ENCODE results near the gene LYRM9. TPM values are rescaled to one million over a fixed set of nuclear protein-coding genes. Genes with fewer than 3 reads are reported as not detected.
"Not testable (repeated sequence)": the region's sequence is repeated elsewhere in the genome, so short reads cannot be mapped to it uniquely, and the experiment has no call there.

Gene LYRM9
- total RNA-seq, 4 donors from 2014 or later, result 12.3 to 35.4 (median 15.2) TPM

- TF ChIP-seq CTCF (IDR thresholded peaks at IDR 0.05) (no peak), POLR2AphosphoS5 (IDR thresholded peaks at IDR 0.05) (no peak), EP300 (IDR thresholded peaks at IDR 0.05) (no peak), POLR2A (IDR thresholded peaks at IDR 0.05) (no peak)
- H3K4me3 ChIP-seq, result no peak overlapping the region
- DNase-seq (ENCODE audit: low spot score in 2 of 2), result no peak
- no peaks in the 10 kb centered on the region for H3K9me3 ChIP-seq
- H3K27me3 ChIP-seq, result no peaks in the 10 kb centered on the region
- no peaks in the 10 kb centered on the region for H3K4me1 ChIP-seq
- no peaks in the 10 kb centered on the region for H3K36me3 ChIP-seq
- 90% methylated on average over 3 of the region's 3 CpGs for WGBS
- H3K27ac ChIP-seq, result no peak overlapping the region
Measured at GRCh38 chr17:27855454-27855853, 37.7 kb downstream of the LYRM9 start.

- no peak for DNase-seq (ENCODE audit: low spot score in 2 of 2)
- TF ChIP-seq CTCF (IDR thresholded peaks at IDR 0.05) (no peak), POLR2A (IDR thresholded peaks at IDR 0.05) (no peak), POLR2AphosphoS5 (IDR thresholded peaks at IDR 0.05) (no peak), EP300 (IDR thresholded peaks at IDR 0.05) (no peak)
- Histone ChIP-seq H3K36me3 (no peaks in the 10 kb centered on the region), H3K4me1 (no peaks in the 10 kb centered on the region), H3K27ac (no peak overlapping the region), H3K27me3 (no peaks in the 10 kb centered on the region), H3K4me3 (no peak overlapping the region), H3K9me3 (no peaks in the 10 kb centered on the region)
- WGBS, result 92% methylated on average over 5 of the region's 5 CpGs
Measured at GRCh38 chr17:27854163-27854562, 39.0 kb downstream of the LYRM9 start.

GRCh38 chr17:27853091-27853490 lies 40.1 kb downstream of the LYRM9 start:
- TF ChIP-seq POLR2A (IDR thresholded peaks at IDR 0.05) (no peak), EP300 (IDR thresholded peaks at IDR 0.05) (no peak), POLR2AphosphoS5 (IDR thresholded peaks at IDR 0.05) (no peak), CTCF (IDR thresholded peaks at IDR 0.05) (no peak)
- H3K4me1 ChIP-seq, result no peaks in the 10 kb centered on the region
- no peak overlapping the region for H3K4me3 ChIP-seq
- no peak for DNase-seq (ENCODE audit: low spot score in 2 of 2)
- no peaks in the 10 kb centered on the region for H3K27me3 ChIP-seq
- H3K36me3 ChIP-seq, result no peaks in the 10 kb centered on the region
- 65% methylated on average over 3 of the region's 3 CpGs for WGBS
- H3K9me3 ChIP-seq, result no peaks in the 10 kb centered on the region
- no peak overlapping the region for H3K27ac ChIP-seq

- TF ChIP-seq CTCF (IDR thresholded peaks at IDR 0.05) (no peak), EP300 (IDR thresholded peaks at IDR 0.05) (no peak)
- H3K9me3 ChIP-seq, result no peaks in the 10 kb centered on the region
- no peaks in the 10 kb centered on the region for H3K4me1 ChIP-seq
- 73% methylated on average over 6 of the region's 9 CpGs for WGBS
- no peaks in the 10 kb centered on the region for H3K27me3 ChIP-seq
- DNase-seq (ENCODE audit: low spot score in 2 of 2), result no peak
- H3K27ac ChIP-seq, result no peak overlapping the region
- H3K4me3 ChIP-seq, result no peak overlapping the region
- no peaks in the 10 kb centered on the region for H3K36me3 ChIP-seq
Measured at GRCh38 chr17:27849474-27850185, 43.5 kb downstream of the LYRM9 start.

- DNase-seq (ENCODE audit: low spot score in 2 of 2), result no peak
- no peak overlapping the region for H3K4me3 ChIP-seq
- no peaks in the 10 kb centered on the region for H3K9me3 ChIP-seq
- 94% methylated on average over 3 of the region's 3 CpGs for WGBS
- no peaks in the 10 kb centered on the region for H3K27me3 ChIP-seq
- H3K27ac ChIP-seq, result no peak overlapping the region
- TF ChIP-seq CTCF (IDR thresholded peaks at IDR 0.05), result no peak
- no peaks in the 10 kb centered on the region for H3K4me1 ChIP-seq
- H3K36me3 ChIP-seq, result no peaks in the 10 kb centered on the region
Measured at GRCh38 chr17:27848931-27849330, 44.2 kb downstream of the LYRM9 start.

GRCh38 chr17:27846808-27847307 lies 46.3 kb downstream of the LYRM9 start:
- not testable (repeated sequence) for H3K4me3 ChIP-seq; H3K27ac ChIP-seq; H3K4me1 ChIP-seq; H3K36me3 ChIP-seq; H3K9me3 ChIP-seq; H3K27me3 ChIP-seq; DNase-seq (ENCODE audit: low spot score in 2 of 2)
- WGBS, result 83% methylated on average over 11 of the region's 11 CpGs
